Adipocyte (in vitro differentiated cells): ENCODE measurements around the gene COG1.
"Not testable (repeated sequence)": the region's sequence is repeated elsewhere in the genome, so short reads cannot be mapped to it uniquely, and the experiment has no call there.

ENCODE experiments used
- DNase-seq: peaks from one replicate; pipeline ENCODE4 v3.0.0-alpha.2; 2015; ENCODE audit warnings: low read depth
- H3K27me3 ChIP-seq: replicated peaks from 2 replicates; pipeline ENCODE4 v1.7.0; 2013; ENCODE audit warnings: mild to moderate bottlenecking, low read length, moderate library complexity; ENCODE audit not compliant: control insufficient read depth, insufficient read depth
- H3K36me3 ChIP-seq: 2 replicates; pipeline ENCODE4 v1.7.0; 2013; ENCODE audit warnings: low read length, mild to moderate bottlenecking, moderate library complexity; ENCODE audit not compliant: control insufficient read depth, insufficient read depth, severe bottlenecking
- H3K4me1 ChIP-seq: 2 replicates; pipeline ENCODE4 v1.7.0; 2013; ENCODE audit warnings: mild to moderate bottlenecking, low read length, moderate library complexity; ENCODE audit not compliant: control insufficient read depth, insufficient read depth
- H3K4me3 ChIP-seq: 2 replicates; pipeline ENCODE4 v1.7.0; 2013; ENCODE audit warnings: mild to moderate bottlenecking, low read length, moderate library complexity
- H3K9ac ChIP-seq: 2 replicates; pipeline ENCODE4 v1.7.0; 2013; ENCODE audit warnings: mild to moderate bottlenecking, low read length, moderate library complexity
- H3K9me3 ChIP-seq: 2 replicates; pipeline ENCODE4 v1.7.0; 2013; ENCODE audit warnings: mild to moderate bottlenecking, low read length, moderate library complexity; ENCODE audit not compliant: control insufficient read depth

The COG1 gene, protein sequence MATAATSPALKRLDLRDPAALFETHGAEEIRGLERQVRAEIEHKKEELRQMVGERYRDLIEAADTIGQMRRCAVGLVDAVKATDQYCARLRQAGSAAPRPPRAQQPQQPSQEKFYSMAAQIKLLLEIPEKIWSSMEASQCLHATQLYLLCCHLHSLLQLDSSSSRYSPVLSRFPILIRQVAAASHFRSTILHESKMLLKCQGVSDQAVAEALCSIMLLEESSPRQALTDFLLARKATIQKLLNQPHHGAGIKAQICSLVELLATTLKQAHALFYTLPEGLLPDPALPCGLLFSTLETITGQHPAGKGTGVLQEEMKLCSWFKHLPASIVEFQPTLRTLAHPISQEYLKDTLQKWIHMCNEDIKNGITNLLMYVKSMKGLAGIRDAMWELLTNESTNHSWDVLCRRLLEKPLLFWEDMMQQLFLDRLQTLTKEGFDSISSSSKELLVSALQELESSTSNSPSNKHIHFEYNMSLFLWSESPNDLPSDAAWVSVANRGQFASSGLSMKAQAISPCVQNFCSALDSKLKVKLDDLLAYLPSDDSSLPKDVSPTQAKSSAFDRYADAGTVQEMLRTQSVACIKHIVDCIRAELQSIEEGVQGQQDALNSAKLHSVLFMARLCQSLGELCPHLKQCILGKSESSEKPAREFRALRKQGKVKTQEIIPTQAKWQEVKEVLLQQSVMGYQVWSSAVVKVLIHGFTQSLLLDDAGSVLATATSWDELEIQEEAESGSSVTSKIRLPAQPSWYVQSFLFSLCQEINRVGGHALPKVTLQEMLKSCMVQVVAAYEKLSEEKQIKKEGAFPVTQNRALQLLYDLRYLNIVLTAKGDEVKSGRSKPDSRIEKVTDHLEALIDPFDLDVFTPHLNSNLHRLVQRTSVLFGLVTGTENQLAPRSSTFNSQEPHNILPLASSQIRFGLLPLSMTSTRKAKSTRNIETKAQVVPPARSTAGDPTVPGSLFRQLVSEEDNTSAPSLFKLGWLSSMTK

DNA sequence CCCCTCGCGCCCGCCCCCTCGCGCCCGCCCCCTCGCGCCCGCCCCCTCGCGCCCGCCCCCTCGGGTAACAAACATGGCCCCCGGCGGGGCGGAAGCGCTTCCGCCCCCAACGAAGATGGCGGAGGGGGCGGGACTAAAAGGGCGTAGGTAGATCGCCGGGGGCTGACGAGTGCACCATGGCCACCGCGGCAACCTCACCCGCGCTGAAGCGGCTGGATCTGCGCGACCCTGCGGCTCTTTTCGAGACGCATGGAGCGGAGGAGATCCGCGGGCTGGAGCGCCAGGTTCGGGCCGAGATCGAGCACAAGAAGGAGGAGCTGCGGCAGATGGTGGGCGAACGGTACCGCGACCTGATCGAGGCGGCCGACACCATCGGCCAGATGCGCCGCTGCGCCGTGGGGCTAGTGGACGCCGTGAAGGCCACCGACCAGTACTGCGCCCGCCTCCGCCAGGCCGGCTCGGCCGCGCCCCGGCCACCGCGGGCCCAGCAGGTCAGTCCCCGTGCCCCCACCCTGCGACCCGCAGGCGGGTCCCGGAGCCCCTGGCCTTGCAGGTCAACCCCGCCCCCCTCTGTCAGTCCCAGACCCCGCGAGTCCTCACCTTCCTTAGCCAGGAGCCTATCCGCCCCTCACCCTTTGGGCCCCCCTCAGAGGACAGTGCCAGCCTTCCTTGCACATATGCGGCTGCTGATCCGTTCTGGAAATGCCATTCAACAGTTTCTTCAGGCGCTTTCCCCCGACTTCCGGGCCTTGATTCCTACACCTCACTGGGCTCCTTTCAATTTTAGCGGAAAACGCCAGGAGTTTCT, at the start of gene COG1:
Gene COG1, plus strand, starts transcription at position 162 of the 808 bp plus-strand sequence. Its CDS starts 15 bp downstream, at position 177.
- Histone ChIP-seq H3K27me3 (no peaks in the 10 kb centered on the region), H3K9me3 (no peaks in the 10 kb centered on the region)
- DNase-seq, result peak; percentile 96

DNA sequence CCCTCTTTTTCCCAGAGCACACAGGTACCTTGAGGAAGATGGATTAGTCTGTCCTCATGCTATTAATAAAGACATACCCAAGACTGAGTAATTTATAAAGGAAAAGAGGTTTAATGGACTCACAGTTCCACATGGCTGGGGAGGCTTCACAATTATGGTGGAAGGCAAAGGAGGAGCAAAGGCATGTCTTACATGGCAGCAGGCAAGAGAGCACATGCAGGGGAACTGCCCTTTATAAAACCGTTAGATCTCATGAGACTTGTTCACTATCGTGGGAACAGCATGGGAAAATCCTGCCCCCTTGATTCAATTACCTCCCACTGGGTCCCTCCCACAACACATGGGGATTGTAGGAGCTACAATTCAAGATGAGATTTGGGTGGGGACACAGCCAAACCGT, 48.6 kb upstream of the COG1 start:
- not testable (repeated sequence) for H3K4me3 ChIP-seq, DNase-seq, H3K4me1 ChIP-seq, H3K9ac ChIP-seq, H3K36me3 ChIP-seq, H3K9me3 ChIP-seq
- H3K27me3 ChIP-seq, result peaks cover 28% of the 10 kb centered on the region

More for the DNA sequence above, at the start of gene COG1:
- Histone ChIP-seq H3K4me3 (peak within 1 kb of the TSS; percentile 97), H3K9ac (peak within 1 kb of the TSS; percentile 98), H3K36me3 (peaks cover 16% of the 10 kb centered on the region), H3K4me1 (peaks cover 25% of the 10 kb centered on the region)

DNA sequence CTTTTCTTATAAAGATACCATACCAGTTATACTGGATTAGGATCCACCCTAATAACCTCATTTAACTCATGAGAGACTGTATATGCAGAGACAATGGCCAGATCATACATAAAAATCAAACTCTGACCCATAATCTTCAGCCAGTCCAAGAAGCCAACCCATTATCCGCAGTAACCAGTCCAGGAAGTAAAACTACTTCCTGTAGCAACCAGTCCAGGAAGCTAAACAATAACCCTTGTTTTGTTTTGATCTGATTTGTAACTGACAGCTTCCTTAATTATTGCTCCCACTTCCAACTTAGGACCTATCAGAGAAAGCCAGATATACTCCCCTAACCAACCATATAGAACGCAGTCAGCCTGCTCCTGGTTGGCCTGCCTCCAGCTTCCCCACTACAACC, 47.2 kb upstream of the COG1 start:
- H3K27me3 ChIP-seq, result peaks cover 16% of the 10 kb centered on the region
- no peaks in the 10 kb centered on the region for H3K36me3 ChIP-seq
- H3K4me3 ChIP-seq, result no peak overlapping the region
- no peak for DNase-seq
- no peaks in the 10 kb centered on the region for H3K4me1 ChIP-seq
- H3K9ac ChIP-seq, result no peak overlapping the region
- peaks cover 7% of the 10 kb centered on the region for H3K9me3 ChIP-seq

DNA sequence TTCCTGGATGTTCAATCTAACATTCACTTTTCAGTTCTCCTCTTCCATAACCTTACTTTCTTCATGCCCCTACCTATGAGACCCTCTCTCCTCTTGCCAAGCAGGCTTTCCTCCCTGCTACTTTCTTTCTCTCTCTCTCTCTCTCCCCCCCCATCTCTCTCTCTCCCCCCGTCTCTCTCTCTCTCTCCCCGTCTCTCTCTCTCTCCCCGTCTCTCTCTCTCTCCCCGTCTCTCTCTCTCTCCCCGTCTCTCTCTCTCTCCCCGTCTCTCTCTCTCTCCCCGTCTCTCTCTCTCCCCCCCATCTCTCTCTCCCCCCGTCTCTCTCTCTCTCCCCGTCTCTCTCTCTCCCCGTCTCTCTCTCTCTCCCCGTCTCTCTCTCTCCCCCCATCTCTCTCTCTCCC, 45.1 kb upstream of the COG1 start:
- H3K27me3 ChIP-seq, result peaks cover 13% of the 10 kb centered on the region
- H3K9me3 ChIP-seq, H3K4me1 ChIP-seq, H3K36me3 ChIP-seq, H3K4me3 ChIP-seq, H3K9ac ChIP-seq, DNase-seq: not testable (repeated sequence)

DNA sequence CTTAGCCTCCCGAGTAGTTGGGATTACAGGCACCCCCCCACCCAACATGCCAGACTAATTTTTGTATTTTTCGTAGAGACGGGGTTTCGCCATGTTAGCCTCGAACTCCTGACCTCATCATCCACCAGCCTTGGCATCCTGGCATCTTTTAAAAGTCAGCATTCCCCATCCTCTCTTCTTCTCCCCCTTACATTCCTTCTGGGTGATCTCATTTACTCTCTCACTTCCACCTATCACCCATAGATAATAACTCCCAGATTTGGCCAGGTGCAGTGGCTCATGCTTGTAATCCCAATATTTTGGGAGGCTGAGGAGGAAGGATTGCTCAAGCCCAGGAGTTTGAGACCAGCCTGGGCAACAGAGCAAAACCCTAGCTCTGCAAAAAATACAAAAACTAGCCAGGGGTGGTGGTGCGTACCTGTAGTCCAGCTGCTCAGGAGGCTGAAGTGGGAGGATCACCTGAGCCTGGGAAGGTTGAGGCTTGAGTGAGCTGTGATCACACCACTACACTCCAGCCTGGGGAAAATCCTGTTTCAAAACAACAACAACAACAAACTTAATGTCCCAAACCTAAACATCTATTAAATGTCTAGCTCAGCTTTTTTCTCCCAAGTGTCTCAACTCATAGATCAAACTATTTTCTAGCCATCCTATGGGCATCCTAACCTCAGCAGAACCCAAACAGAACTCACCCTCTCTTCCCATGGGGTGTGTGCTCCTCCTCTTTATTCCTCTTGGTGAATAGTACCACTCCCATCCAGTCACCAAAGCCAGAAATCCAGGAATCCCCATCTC, 44.1 kb upstream of the COG1 start:
- no peaks in the 10 kb centered on the region for H3K36me3 ChIP-seq
- no peak overlapping the region for H3K9ac ChIP-seq
- DNase-seq, result no peak
- H3K27me3 ChIP-seq, result peaks cover 13% of the 10 kb centered on the region
- H3K4me1 ChIP-seq, result no peaks in the 10 kb centered on the region
- H3K4me3 ChIP-seq, result no peak overlapping the region
- H3K9me3 ChIP-seq, result peaks cover 7% of the 10 kb centered on the region

DNA sequence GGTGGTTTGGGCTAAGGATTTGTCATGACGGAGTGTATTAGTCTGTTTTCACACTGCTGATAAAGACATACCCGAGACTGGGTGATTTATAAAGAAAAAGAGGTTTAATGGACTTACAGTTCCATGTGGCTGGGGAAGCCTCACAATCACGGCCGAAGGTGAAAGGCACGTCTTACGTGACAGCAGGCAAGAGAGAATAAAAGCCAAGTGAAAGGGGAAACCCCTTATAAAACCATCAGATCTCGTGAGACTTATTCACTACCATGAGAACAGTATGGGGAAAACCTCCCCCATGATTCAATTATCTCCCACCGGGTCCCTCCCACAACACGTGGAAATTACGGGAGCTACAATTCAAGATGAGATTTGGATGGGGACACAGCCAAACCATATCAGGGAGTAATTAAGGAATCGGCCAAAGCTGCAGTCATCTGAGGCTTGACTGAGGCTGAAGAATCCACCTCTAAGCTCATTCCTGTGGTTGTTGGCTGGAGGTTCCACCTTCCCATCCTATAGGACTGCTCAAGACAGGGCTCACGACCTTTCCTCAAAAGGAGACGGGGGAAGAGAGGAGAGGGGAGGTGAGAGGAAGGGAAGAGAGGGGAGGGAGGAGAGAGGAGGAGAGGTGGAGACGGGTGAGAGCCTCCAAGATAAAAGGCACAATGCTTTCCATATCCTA, 42.1 kb upstream of the COG1 start:
- not testable (repeated sequence) for H3K36me3 ChIP-seq, H3K9ac ChIP-seq, DNase-seq, H3K27me3 ChIP-seq, H3K4me1 ChIP-seq, H3K9me3 ChIP-seq, H3K4me3 ChIP-seq

DNA sequence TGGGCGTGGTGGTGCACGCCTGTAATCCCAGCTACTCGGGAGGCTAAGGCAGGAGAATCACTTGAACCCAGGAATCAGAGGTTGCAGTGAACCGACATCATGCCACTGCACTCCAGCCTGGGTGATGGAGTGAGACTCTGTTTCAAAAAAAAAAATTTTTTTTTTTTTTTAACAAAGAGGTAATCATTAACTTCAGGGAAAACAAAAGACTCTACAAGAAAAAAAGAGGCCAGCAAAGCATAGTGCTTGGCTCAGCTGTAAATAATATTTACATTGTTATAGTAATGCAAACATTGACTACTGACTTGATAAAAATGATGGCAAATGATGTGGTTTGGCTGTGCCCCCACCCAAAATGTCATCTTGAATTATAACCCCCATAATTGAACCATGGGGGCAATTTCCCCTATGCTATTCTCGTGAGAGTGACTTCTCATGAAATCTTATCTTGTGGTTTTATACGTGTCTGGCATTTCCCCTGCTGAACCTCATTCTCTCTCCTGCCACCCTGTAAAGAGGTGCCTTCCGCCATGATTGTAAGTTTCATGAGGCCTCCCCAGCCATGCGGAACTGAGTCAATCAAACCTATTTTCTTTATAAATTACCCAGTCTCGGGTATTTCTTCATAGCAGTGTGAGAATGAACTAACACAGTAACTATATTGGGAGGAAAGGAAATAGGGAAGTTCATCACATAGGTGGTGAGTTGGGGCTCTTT, 40.8 kb upstream of the COG1 start:
- H3K27me3 ChIP-seq, result peaks cover 2% of the 10 kb centered on the region
- no peak overlapping the region for H3K9ac ChIP-seq
- no peaks in the 10 kb centered on the region for H3K36me3 ChIP-seq
- H3K4me3 ChIP-seq, result no peak overlapping the region
- H3K4me1 ChIP-seq, result peaks cover 8% of the 10 kb centered on the region
- peaks cover 3% of the 10 kb centered on the region for H3K9me3 ChIP-seq
- DNase-seq, result no peak

DNA sequence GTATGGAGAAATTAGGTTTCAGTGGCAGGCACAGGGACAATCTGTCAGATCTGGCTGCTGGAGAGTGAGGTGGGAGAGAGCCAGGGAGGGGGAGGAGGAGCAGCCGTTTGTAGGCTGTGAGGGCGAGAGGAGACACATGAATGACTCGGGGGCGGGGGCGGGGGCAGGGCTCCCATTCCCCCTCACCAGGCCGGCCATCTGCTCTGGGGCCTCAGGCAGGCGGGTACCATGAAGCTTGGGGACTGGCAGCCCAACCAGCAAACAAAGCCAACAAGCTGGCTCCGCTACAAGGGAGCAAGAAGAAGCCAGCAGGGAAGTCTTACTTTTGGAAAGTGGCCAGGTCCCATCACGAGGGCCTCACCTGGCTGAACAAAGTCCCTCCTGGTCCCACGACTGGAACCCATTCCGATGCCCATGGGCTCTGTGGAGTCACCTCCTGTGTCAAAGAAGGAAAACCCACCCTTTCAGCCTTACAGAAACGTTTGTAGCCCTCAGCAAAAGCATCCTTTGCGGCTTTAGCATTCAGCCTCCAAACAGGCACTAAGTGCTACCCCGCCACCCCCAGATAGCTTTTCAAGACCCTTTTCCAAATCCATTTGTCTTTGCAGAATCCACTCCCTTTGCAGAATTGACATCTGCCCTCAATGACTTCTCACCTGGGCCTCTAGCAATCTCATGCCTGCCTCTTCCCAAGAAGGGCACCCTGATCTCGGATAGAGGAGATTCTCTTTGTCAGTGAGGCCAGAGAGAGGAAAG, 37.3 kb upstream of the COG1 start:
- Histone ChIP-seq H3K27me3 (peaks cover 8% of the 10 kb centered on the region), H3K9ac (peak overlapping the region; percentile 62), H3K4me3 (no peak overlapping the region), H3K36me3 (no peaks in the 10 kb centered on the region), H3K9me3 (no peaks in the 10 kb centered on the region), H3K4me1 (peaks cover 20% of the 10 kb centered on the region)
- DNase-seq, result no peak

DNA sequence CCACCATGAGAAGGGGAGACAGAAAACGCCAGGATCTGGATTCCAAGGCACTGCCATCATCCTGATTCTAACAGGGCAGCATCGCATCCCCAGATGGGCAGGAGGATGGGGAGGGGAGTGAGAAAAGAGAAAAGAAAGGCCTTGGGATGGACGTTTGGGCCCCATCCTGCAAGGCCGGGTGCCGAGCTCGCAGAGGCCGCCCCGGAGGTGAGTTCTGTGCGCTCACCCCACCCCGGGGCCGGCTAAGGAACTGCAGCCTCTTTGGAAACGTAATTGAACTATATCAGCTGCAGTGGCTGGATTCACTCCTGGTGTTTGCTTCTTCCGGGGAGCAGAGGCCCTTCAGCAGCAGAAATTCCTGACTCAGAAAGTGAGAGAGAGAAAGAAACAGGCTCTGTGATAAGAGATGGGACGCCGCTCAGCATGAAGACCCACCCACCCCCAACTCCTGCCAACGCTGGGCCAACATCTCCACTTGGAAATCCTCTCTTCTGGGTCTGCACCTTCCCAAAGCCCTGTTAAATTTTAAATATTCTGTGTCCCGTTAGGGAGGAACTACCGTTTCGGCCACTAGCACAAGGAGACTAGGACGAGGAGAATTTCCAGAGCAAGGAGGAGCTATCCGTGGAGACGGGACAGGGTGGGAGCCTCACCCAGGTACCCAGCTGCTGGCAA, 36.6 kb upstream of the COG1 start:
- no peaks in the 10 kb centered on the region for H3K36me3 ChIP-seq
- H3K4me3 ChIP-seq, result no peak overlapping the region
- H3K9me3 ChIP-seq, result no peaks in the 10 kb centered on the region
- peaks cover 20% of the 10 kb centered on the region for H3K4me1 ChIP-seq
- peaks cover 15% of the 10 kb centered on the region for H3K27me3 ChIP-seq
- peak overlapping the region; percentile 62 for H3K9ac ChIP-seq
- DNase-seq, result peak; percentile 86
